ENCODE measurements around the gene DLD. TPM values are rescaled to one million over a fixed set of nuclear protein-coding genes. Genes with fewer than 3 reads are reported as not detected.

Gene DLD
- total RNA-seq, 1 donor from 2014 or later = 60.3 TPM

DNA sequence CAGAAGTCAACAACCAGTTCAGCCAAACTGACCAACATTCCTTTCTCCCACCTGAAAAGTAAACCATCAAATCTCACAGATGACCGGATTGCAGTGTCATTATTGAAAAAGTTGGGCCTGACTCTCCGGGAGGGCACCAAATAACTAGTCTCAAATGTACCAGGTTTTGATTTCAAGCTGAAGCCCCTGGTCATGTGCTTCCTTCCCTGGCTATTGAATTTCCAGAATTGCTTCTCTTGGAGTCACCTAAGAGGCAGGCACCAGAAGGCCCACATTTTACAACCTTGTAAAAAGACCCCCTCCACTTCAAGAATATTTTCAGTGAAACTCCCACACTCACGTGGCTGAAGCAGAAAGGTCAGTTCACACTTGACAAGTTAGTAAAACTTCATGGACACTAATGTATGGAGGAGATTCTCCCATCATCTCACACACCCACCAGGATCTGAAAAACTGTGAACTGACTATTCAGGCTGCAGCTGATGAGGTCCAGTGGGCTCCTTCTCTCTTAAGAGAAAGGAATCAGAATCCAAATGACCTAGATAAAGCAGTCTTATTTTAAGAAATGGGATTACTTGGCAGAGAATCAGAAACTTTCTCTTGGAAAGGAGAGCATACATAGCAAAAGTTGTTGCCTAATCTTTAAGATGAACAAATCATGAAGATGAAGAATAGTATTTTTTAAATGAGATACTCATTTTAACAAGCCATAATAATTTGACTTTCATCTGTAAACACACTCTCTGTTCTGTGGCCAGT lies 53.6 kb downstream of the DLD start:
- no peaks in the 10 kb centered on the region for H3K9me3 Mint-ChIP-seq (ENCODE audit: low read depth)
- H3K36me3 Mint-ChIP-seq (ENCODE audit: low read depth) = peaks cover 52% of the 10 kb centered on the region
- TF ChIP-seq, protein P1, sequence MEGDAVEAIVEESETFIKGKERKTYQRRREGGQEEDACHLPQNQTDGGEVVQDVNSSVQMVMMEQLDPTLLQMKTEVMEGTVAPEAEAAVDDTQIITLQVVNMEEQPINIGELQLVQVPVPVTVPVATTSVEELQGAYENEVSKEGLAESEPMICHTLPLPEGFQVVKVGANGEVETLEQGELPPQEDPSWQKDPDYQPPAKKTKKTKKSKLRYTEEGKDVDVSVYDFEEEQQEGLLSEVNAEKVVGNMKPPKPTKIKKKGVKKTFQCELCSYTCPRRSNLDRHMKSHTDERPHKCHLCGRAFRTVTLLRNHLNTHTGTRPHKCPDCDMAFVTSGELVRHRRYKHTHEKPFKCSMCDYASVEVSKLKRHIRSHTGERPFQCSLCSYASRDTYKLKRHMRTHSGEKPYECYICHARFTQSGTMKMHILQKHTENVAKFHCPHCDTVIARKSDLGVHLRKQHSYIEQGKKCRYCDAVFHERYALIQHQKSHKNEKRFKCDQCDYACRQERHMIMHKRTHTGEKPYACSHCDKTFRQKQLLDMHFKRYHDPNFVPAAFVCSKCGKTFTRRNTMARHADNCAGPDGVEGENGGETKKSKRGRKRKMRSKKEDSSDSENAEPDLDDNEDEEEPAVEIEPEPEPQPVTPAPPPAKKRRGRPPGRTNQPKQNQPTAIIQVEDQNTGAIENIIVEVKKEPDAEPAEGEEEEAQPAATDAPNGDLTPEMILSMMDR (IDR thresholded peaks at IDR 0.05) = no peak
- H3K4me1 Mint-ChIP-seq (ENCODE audit: low read depth) = peaks cover 84% of the 10 kb centered on the region
- no peaks in the 10 kb centered on the region for H3K27me3 Mint-ChIP-seq (ENCODE audit: low read depth)
- no peak for DNase-seq (ENCODE audit: low spot score)
- H3K4me3 Mint-ChIP-seq (ENCODE audit: unreplicated experiment) = no peak overlapping the region
- H3K27ac Mint-ChIP-seq (ENCODE audit: unreplicated experiment) = peak overlapping the region; percentile 12

DNA sequence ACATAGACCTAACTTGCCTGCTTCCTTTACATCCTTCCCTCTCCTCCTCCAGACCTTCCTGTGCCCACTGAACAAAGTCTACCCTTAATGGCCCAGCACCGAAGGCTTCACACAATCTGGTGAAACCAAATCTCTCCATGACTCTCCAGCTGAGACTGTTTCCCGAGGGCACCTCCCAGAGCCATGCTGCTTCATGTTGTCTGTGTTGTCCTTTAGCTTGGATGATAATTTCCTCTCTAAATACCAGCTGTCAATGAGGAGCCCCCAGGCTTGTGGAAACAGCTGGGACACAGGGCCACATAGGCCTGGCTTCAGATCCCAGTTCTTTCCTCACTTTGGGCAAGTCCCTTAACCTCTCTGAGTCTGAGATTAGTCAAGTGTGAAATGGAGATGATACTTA lies 54.3 kb downstream of the DLD start:
- H3K27ac Mint-ChIP-seq (ENCODE audit: unreplicated experiment) = peak overlapping the region; percentile 70

DNA sequence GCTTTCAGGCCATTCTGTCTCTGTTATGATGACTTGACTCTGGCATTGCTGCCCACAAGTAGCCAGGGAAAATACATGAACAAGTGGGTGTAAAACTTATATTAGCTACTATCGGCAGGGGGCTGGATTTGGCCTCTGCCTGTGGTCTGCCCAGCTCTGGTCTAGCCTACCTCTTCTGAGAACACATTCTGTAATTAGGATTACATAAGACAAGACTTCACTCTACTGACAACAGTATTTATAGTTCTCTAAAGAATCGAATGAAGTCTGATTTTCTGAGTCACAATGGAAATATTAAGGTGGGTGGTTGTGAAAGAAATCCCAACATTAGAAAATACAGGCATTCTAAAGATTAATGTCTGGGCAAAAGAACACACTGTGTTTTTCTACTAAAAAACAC lies 55.5 kb downstream of the DLD start:
- peaks cover 57% of the 10 kb centered on the region for H3K36me3 Mint-ChIP-seq (ENCODE audit: low read depth)
- TF ChIP-seq, protein P1 (IDR thresholded peaks at IDR 0.05) = peak; percentile 19
- peak overlapping the region; percentile 75 for H3K27ac Mint-ChIP-seq (ENCODE audit: unreplicated experiment)
- H3K4me3 Mint-ChIP-seq (ENCODE audit: unreplicated experiment) = no peak overlapping the region
- no peaks in the 10 kb centered on the region for H3K9me3 Mint-ChIP-seq (ENCODE audit: low read depth)
- H3K4me1 Mint-ChIP-seq (ENCODE audit: low read depth) = peaks cover 79% of the 10 kb centered on the region
- no peaks in the 10 kb centered on the region for H3K27me3 Mint-ChIP-seq (ENCODE audit: low read depth)
- DNase-seq (ENCODE audit: low spot score) = no peak

More for the DNA sequence above, 54.3 kb downstream of the DLD start:
- peaks cover 54% of the 10 kb centered on the region for H3K36me3 Mint-ChIP-seq (ENCODE audit: low read depth)
- TF ChIP-seq, protein P1 (IDR thresholded peaks at IDR 0.05) = no peak
- no peaks in the 10 kb centered on the region for H3K9me3 Mint-ChIP-seq (ENCODE audit: low read depth)
- no peaks in the 10 kb centered on the region for H3K27me3 Mint-ChIP-seq (ENCODE audit: low read depth)
- H3K4me3 Mint-ChIP-seq (ENCODE audit: unreplicated experiment) = no peak overlapping the region
- H3K4me1 Mint-ChIP-seq (ENCODE audit: low read depth) = peaks cover 84% of the 10 kb centered on the region
- no peak for DNase-seq (ENCODE audit: low spot score)

DNA sequence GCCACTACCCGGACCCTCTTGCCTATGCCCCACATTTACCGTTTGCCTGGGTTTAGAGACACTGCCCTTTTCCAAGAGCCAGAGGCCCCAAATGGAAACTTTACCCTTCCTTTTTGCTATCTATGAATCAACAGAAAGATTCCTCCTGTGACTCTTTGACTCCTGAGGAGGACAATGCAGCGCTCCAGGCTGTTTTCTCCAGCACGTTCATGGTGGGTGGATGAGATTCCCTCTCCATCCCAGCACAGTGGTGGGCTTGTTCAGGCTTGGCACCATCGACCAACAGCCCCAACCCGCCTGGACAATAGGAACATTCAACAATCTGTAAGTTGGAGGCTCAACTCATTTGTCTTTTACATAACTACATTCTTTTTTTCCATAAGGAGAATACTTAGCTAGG lies 55.9 kb downstream of the DLD start:
- no peaks in the 10 kb centered on the region for H3K27me3 Mint-ChIP-seq (ENCODE audit: low read depth)
- H3K4me3 Mint-ChIP-seq (ENCODE audit: unreplicated experiment) = no peak overlapping the region
- peaks cover 60% of the 10 kb centered on the region for H3K36me3 Mint-ChIP-seq (ENCODE audit: low read depth)
- no peak for DNase-seq (ENCODE audit: low spot score)
- TF ChIP-seq, protein P1 (IDR thresholded peaks at IDR 0.05) = no peak
- no peaks in the 10 kb centered on the region for H3K9me3 Mint-ChIP-seq (ENCODE audit: low read depth)
- H3K27ac Mint-ChIP-seq (ENCODE audit: unreplicated experiment) = peak overlapping the region; percentile 75
- H3K4me1 Mint-ChIP-seq (ENCODE audit: low read depth) = peaks cover 83% of the 10 kb centered on the region

DNA sequence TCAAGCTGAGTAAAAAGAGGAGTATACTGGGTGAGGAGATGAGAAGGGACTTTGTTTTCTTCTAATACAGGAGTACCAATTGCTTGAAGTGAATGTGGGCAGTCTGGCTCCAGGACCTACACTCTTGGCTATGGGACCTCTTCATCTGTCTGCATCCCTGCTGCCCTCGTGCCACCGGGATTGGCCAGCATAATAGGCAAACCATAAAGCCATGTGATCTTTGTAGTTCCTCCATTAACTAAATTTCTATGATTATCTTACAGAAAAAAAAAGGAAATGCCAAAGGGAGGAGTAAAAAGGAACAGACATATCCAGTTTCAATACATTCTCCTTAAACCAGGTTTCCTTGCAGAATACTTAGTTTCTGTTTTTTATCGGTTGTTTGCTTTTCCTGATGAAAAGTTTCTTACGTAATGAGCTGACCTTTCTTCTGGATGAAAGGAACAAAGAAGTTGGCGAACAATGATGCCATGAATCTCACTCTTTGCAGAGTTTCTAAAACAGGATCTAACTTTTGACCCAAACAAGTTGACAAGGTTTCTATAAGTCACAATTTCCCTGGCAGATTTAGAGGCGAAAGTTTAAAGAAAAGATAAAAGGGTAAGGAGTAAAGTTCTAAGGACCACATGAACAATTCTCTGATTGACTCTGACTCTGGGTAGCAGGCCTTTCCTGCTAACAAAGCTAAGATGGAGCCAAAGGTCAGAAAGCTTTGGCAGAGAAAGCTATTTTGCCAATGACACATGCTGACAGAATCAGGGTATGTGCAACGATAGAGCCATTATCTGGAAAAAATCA lies 57.9 kb downstream of the DLD start:
- Mint-ChIP-seq H3K4me3 (ENCODE audit: unreplicated experiment) (no peak overlapping the region), H3K36me3 (ENCODE audit: low read depth) (peaks cover 63% of the 10 kb centered on the region)

More for the DNA sequence above, 57.9 kb downstream of the DLD start:
- H3K9me3 Mint-ChIP-seq (ENCODE audit: low read depth) = no peaks in the 10 kb centered on the region
- no peak for DNase-seq (ENCODE audit: low spot score)
- H3K4me1 Mint-ChIP-seq (ENCODE audit: low read depth) = peaks cover 92% of the 10 kb centered on the region
- no peaks in the 10 kb centered on the region for H3K27me3 Mint-ChIP-seq (ENCODE audit: low read depth)
- TF ChIP-seq, protein P1 (IDR thresholded peaks at IDR 0.05) = no peak
- H3K27ac Mint-ChIP-seq (ENCODE audit: unreplicated experiment) = peak overlapping the region; percentile 62

Data from chondrocyte (in vitro differentiated cells).